Measurements from ENCODE around the gene SCAMP5. TPM values are rescaled to one million over a fixed set of nuclear protein-coding genes. Genes with fewer than 3 reads are reported as not detected.

SCAMP5 gene
- total RNA-seq, 4 donors from 2014 or later = 5.0 to 78.1 (median 53.4) TPM

DNA sequence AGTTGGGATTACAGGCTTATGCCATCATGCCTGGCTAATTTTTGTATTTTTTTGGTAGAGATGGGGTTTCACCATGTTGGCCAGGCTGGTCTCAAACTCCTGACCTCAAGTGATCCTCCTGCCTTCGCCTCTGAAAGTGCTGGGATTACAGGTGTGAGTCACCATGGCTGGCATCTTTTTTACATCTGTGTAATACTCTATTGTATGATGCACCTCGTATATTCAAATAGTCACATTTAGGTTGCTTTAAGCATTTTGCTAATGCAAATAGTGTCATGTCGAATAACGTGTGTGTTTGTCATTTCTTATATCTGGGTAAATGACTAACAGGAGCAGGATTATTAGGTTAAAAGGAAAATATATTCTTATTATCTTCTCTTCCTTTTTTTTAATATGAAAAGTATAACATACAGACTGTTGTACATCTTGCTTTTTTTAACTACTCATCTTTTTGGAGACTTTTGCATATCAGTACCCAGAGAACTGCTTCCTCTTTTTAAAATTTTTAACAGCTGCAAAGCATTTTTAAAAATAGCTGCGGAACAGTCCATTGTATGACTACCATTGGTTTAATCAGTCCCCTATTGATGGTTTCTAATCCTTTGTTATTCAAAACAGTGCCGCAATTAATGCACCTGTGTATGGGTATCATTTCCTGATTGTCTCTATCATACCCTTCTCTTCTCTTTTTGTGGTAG, 13.4 kb downstream of the SCAMP5 start:
- Histone ChIP-seq H3K4me1 (peaks cover 0 to 15% (median 2%) of the 10 kb centered on the region in 4 donors), H3K27ac (peak overlapping the region in 1 of 4 donors; percentile 46), H3K27me3 (no peaks in the 10 kb centered on the region), H3K36me3 (no peaks in the 10 kb centered on the region), H3K4me3 (no peak overlapping the region), H3K9me3 (no peaks in the 10 kb centered on the region)
- DNase-seq = no peak
- TF ChIP-seq, protein P1, sequence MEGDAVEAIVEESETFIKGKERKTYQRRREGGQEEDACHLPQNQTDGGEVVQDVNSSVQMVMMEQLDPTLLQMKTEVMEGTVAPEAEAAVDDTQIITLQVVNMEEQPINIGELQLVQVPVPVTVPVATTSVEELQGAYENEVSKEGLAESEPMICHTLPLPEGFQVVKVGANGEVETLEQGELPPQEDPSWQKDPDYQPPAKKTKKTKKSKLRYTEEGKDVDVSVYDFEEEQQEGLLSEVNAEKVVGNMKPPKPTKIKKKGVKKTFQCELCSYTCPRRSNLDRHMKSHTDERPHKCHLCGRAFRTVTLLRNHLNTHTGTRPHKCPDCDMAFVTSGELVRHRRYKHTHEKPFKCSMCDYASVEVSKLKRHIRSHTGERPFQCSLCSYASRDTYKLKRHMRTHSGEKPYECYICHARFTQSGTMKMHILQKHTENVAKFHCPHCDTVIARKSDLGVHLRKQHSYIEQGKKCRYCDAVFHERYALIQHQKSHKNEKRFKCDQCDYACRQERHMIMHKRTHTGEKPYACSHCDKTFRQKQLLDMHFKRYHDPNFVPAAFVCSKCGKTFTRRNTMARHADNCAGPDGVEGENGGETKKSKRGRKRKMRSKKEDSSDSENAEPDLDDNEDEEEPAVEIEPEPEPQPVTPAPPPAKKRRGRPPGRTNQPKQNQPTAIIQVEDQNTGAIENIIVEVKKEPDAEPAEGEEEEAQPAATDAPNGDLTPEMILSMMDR (IDR thresholded peaks at IDR 0.05) = no peak
- TF ChIP-seq POLR2A (IDR thresholded peaks at IDR 0.05) = no peak

DNA sequence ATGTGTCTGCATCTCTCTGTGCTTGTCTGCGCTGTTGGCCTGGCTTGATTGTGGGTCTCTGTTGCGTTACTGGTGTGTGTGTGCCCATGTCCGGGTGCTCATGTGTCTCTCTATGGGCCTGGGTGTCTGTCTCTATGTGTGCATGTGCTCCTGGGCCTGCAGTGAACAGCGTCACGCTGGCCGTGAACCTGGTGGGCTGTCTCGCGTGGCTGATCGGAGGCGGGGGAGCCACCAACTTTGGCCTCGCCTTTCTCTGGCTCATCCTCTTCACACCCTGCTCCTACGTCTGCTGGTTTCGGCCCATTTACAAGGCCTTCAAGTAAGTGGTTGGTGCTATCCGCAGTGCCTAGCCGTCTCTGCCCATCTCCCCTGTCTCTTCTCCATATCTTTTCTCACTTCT, 21.1 kb downstream of the SCAMP5 start:
- no peaks in the 10 kb centered on the region for H3K36me3 ChIP-seq
- TF ChIP-seq, protein P1 (IDR thresholded peaks at IDR 0.05) = no peak
- TF ChIP-seq POLR2A (IDR thresholded peaks at IDR 0.05) = no peak
- H3K27me3 ChIP-seq = no peaks in the 10 kb centered on the region
- DNase-seq = no peak
- H3K9me3 ChIP-seq = no peaks in the 10 kb centered on the region
- H3K4me3 ChIP-seq = no peak overlapping the region
- H3K27ac ChIP-seq = no peak overlapping the region
- no peaks in the 10 kb centered on the region for H3K4me1 ChIP-seq

DNA sequence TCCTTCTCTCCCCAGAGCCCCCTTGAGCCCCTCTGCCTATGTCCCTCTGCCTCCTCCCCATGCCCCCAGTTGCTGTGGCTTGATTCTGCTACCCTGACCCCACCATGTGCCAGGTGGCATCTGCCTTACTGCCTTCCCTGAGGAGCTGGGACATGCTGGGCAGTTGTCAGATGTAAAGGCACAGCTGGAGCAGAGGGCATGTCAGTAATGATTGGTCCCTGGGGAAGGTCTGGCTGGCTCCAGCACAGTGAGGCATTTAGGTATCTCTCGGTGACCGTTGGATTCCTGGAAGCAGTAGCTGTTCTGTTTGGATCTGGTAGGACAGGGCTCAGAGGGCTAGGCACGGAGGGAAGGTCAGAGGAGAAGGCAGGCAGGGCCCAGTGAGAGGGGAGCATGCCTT, 24.6 kb downstream of the SCAMP5 start:
- no peak overlapping the region for H3K27ac ChIP-seq
- no peaks in the 10 kb centered on the region for H3K36me3 ChIP-seq
- DNase-seq = no peak
- H3K4me1 ChIP-seq = peaks cover 0 to 10% (median 0%) of the 10 kb centered on the region in 4 donors
- TF ChIP-seq, protein P1 (IDR thresholded peaks at IDR 0.05) = no peak
- no peak for TF ChIP-seq POLR2A (IDR thresholded peaks at IDR 0.05)
- no peaks in the 10 kb centered on the region for H3K27me3 ChIP-seq
- no peak overlapping the region for H3K4me3 ChIP-seq
- no peaks in the 10 kb centered on the region for H3K9me3 ChIP-seq

DNA sequence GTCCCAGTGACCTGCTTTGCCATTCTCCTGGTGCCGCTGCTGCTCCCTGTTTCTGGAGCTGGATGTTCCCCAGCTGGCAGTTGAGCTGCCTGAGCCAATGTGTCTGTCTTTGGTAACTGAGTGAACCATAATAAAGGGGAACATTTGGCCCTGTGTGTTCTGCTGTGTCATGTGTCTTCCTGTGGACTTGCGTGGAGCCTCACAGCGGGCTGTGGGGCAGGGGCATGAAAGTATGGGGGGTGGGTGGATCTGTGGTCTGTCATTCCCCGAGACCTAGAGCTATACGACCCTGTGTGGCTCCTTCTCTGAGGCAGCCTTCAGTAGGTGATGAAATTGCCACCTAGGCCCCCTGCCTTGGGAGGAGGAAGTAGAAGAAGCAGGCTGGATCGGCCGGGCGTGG, 26.0 kb downstream of the SCAMP5 start:
- TF ChIP-seq, protein P1 (IDR thresholded peaks at IDR 0.05) = no peak
- TF ChIP-seq POLR2A (IDR thresholded peaks at IDR 0.05) = no peak
- no peaks in the 10 kb centered on the region for H3K36me3 ChIP-seq

DNA sequence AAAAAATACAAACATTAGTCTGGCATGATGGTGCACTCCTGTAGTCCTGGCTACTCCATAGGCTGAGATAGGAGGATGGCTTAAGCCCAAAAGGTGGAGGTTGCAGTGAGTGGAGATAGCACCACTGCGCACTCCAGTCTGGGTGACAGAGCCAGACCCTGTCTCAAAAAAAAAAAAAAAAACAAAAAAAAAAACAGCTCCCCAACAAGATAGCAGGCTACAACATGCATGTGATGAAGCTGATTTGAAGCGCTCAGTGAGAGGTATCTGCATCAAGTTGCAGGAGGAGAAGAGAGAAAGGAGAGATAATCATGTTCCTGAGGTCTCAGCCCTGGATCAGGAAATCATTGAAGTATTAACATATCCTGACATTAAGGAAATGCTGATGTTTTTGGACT, 27.4 kb downstream of the SCAMP5 start:
- no peak overlapping the region for H3K4me3 ChIP-seq
- no peak for DNase-seq
- H3K27me3 ChIP-seq = no peaks in the 10 kb centered on the region
- H3K27ac ChIP-seq = no peak overlapping the region
- no peak for TF ChIP-seq POLR2A (IDR thresholded peaks at IDR 0.05)
- TF ChIP-seq, protein P1 (IDR thresholded peaks at IDR 0.05) = no peak
- H3K36me3 ChIP-seq = no peaks in the 10 kb centered on the region
- H3K4me1 ChIP-seq = peaks cover 0 to 16% (median 0%) of the 10 kb centered on the region in 4 donors
- H3K9me3 ChIP-seq = no peaks in the 10 kb centered on the region

More for the DNA sequence above, 26.0 kb downstream of the SCAMP5 start:
- Histone ChIP-seq H3K4me1 (peaks cover 0 to 16% (median 0%) of the 10 kb centered on the region in 4 donors), H3K4me3 (no peak overlapping the region), H3K27ac (no peak overlapping the region), H3K9me3 (no peaks in the 10 kb centered on the region), H3K27me3 (no peaks in the 10 kb centered on the region)
- DNase-seq = no peak

All from Peyer's patch (tissue), 4 donors.